HepG2 (cell line): ENCODE measurements around the gene CBL. TPM values are rescaled to one million over a fixed set of nuclear protein-coding genes. Genes with fewer than 3 reads are reported as not detected.
A peak's percentile ranks its signal among the peaks of the same experiment; 100 is the strongest.

Source experiments
- CHD4 ChIP-seq: fragments of 200-600 bp; sonication (generic); IDR thresholded peaks from 2 replicates; pipeline ENCODE4 v1.7.0; 2017; ENCODE audit warnings: mild to moderate bottlenecking, low read length, borderline replicate concordance
- GATAD1 ChIP-seq: IDR thresholded peaks from 2 replicates; pipeline ENCODE4 v1.6.1; 2016; ENCODE audit warnings: missing genetic modification reagents, missing compliant biosample characterization
- HNRNPK ChIP-seq: fragments of 200-400 bp; formaldehyde crosslinking; IDR thresholded peaks from 2 replicates; pipeline ENCODE4 v1.6.1; 2018; ENCODE audit warnings: low read length, low read depth, moderate library complexity, mild to moderate bottlenecking; ENCODE audit not compliant: poor library complexity, severe bottlenecking
- NAIF1 ChIP-seq: sonication (generic); formaldehyde crosslinking; IDR thresholded peaks from 2 replicates; pipeline ENCODE4 v1.5.0; 2020; ENCODE audit warnings: mild to moderate bottlenecking, missing genetic modification reagents, borderline replicate concordance
- PLRG1 ChIP-seq: fragments of 450-650 bp; conservative IDR thresholded peaks from 2 replicates; pipeline ENCODE4 v1.6.1; 2016
- RBM39 ChIP-seq: fragments of 200-400 bp; formaldehyde crosslinking; IDR thresholded peaks from one replicate; pipeline ENCODE4 v1.6.1; 2018; ENCODE audit warnings: antibody characterized with exemption, mild to moderate bottlenecking, low read depth, low read length; ENCODE audit not compliant: poor library complexity, severe bottlenecking
- RCOR2 ChIP-seq: IDR thresholded peaks from 2 replicates; pipeline ENCODE4 v1.6.1; 2016; ENCODE audit warnings: missing biosample characterization, missing genetic modification reagents
- RXRA ChIP-seq: sonication (generic); formaldehyde crosslinking; IDR thresholded peaks from 2 replicates; pipeline ENCODE4 v1.5.1; 2020; ENCODE audit warnings: missing genetic modification reagents
- TBL1XR1 ChIP-seq: fragments of 150-350 bp; IDR thresholded peaks from 2 replicates; pipeline ENCODE4 v1.6.1; 2014; ENCODE audit warnings: borderline replicate concordance, low read length; ENCODE audit not compliant: partially characterized antibody
- ZFX ChIP-seq: sonication (generic); formaldehyde crosslinking; IDR thresholded peaks from 2 replicates; pipeline ENCODE4 v1.4.0; 2020; ENCODE audit warnings: mild to moderate bottlenecking, low read depth, missing genetic modification reagents, moderate library complexity
- ZNF292 ChIP-seq: sonication (generic); formaldehyde crosslinking; IDR thresholded peaks from 2 replicates; pipeline ENCODE4 v1.8.1; 2022; ENCODE audit warnings: mild to moderate bottlenecking, low read depth, missing genetic modification reagents, borderline replicate concordance
- ZNF547 ChIP-seq: sonication (generic); formaldehyde crosslinking; IDR thresholded peaks from 2 replicates; pipeline ENCODE4 v1.5.1; 2020; ENCODE audit warnings: mild to moderate bottlenecking, missing genetic modification reagents
- ZSCAN20 ChIP-seq: sonication (generic); formaldehyde crosslinking; IDR thresholded peaks from 2 replicates; pipeline ENCODE4 v1.4.0; 2020; ENCODE audit warnings: missing genetic modification reagents, mild to moderate bottlenecking, borderline replicate concordance
- polyA plus RNA-seq, 8 experiments: library from polyadenylated mRNA; depleted of rRNA in 3 of 8; stranded (reverse) in 7 of 8; unstranded in 1 of 8; fragments of >200 nt; fragmentation: Illumina TruSeq in 4 of 8; extraction: Trizol in 4 of 8; gene quantifications; 2 replicates each; pipeline versions ENCODE4 v1.2.1 to v1.2.3, GENCODE V29; 2011 to 2016; ENCODE audit warnings: low read depth in 4 of 8, missing spikeins in 1 of 8, mixed read lengths in 1 of 8; ENCODE audit not compliant: insufficient read depth in 1 of 8
- total RNA-seq, 5 experiments: library from RNA; depleted of rRNA; stranded (reverse); fragments of >200 nt; fragmentation: Illumina TruSeq; extraction: Trizol; gene quantifications; 2 replicates each; pipeline ENCODE4 v1.2.3, GENCODE V29; 2016; ENCODE audit warnings: low read depth in 1 of 5
- TF ChIP-seq, protein P1 (sequence below): sonication (generic); formaldehyde crosslinking; IDR thresholded peaks from 2 replicates; pipeline ENCODE4 v1.8.0; 2022; ENCODE audit warnings: low read depth, missing genetic modification reagents
- TF ChIP-seq, protein P2 (sequence below): sonication (generic); formaldehyde crosslinking; IDR thresholded peaks from 2 replicates; pipeline ENCODE4 v1.4.0; 2020; ENCODE audit warnings: mild to moderate bottlenecking, missing genetic modification reagents
- TF ChIP-seq, protein P3 (sequence below): IDR thresholded peaks from 2 replicates; pipeline ENCODE4 v1.6.1; 2016; ENCODE audit warnings: mild to moderate bottlenecking
- TF ChIP-seq, protein P4 (sequence below): sonication (generic); formaldehyde crosslinking; IDR thresholded peaks from 2 replicates; pipeline ENCODE4 v1.9.0; 2021; ENCODE audit warnings: missing genetic modification reagents, borderline replicate concordance
- TF ChIP-seq, protein P5 (sequence below): sonication (generic); formaldehyde crosslinking; IDR thresholded peaks from 2 replicates; pipeline ENCODE4 v1.4.0; 2020; ENCODE audit warnings: missing genetic modification reagents, borderline replicate concordance

CBL gene
- total and polyA plus RNA-seq, 2 of the 13 experiments (the other 11 are each of a cell fraction or from before 2014, with no cell fraction given): 6.6 to 7.4 TPM

DNA sequence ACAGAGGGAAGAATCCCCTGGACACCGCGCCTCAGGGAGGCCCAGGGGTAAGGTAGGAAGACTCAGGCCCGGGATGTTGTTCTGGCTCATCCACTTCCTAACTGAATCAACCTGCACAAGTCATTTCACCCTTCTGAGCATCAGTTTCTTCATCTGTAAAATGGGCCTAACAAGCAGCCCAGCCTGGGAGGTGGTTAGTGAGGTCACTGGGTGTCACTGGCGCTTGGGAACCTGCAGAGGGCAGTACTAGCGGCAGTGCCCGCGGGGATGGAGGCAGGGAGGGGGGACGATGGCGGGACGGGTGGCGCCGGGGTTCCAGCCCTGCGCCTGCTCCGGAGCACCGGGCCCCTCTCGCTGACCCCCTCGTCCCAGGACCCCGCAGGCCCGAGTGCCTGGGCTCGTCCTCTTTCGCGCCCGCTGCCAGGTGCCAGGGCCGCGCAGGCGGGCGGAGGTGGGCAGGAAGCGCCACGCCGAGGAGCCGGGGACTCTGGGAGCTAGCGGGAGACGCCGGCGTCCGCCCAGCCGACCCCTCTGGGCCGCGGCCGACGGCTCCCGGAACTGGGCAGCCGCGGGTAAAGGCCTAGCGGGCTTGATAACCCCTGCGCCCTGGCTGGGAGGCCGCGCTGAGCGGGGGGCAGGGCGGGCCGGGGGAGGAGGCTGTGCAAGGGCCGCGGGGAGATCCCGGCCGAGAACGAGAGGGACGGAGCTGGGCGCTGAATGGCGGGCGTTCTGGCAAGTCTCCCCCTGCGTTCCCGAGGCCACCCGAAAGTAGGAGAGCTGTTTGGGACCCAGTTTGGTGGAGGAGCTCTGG, 37.5 kb upstream of the CBL start, which contains the start of gene NLRX1 (continued):
- no peak for TF ChIP-seq ZNF292 (CRISPR knock-in tag)
- peak; percentile 84 for TF ChIP-seq HNRNPK
- no peak for TF ChIP-seq ZSCAN20 (CRISPR knock-in tag)
- TF ChIP-seq ZFX (CRISPR knock-in tag): peak; percentile 92
- no peak; the same call in 1 of the 2 replicates for TF ChIP-seq NAIF1 (CRISPR knock-in tag)
- 0 out of 2 replicates have a peak, but pooled peaks have one; percentile 46 for TF ChIP-seq GATAD1 (CRISPR knock-in tag)
- TF ChIP-seq, protein P1, sequence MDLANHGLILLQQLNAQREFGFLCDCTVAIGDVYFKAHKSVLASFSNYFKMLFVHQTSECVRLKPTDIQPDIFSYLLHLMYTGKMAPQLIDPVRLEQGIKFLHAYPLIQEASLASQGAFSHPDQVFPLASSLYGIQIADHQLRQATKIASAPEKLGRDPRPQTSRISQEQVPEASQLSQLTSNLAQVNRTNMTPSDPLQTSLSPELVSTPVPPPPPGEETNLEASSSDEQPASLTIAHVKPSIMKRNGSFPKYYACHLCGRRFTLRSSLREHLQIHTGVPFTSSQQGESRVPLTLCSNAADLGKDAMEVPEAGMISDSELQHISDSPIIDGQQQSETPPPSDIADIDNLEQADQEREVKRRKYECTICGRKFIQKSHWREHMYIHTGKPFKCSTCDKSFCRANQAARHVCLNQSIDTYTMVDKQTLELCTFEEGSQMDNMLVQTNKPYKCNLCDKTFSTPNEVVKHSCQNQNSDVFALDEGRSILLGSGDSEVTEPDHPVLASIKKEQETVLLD (CRISPR knock-in tag): no peak; the same call in 1 of the 2 replicates
- no peak for TF ChIP-seq ZNF547 (CRISPR knock-in tag)
- TF ChIP-seq, protein P2, sequence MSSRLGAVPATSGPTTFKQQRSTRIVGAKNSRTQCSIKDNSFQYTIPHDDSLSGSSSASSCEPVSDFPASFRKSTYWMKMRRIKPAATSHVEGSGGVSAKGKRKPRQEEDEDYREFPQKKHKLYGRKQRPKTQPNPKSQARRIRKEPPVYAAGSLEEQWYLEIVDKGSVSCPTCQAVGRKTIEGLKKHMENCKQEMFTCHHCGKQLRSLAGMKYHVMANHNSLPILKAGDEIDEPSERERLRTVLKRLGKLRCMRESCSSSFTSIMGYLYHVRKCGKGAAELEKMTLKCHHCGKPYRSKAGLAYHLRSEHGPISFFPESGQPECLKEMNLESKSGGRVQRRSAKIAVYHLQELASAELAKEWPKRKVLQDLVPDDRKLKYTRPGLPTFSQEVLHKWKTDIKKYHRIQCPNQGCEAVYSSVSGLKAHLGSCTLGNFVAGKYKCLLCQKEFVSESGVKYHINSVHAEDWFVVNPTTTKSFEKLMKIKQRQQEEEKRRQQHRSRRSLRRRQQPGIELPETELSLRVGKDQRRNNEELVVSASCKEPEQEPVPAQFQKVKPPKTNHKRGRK: no peak
- TF ChIP-seq RCOR2: peak; percentile 99
- TF ChIP-seq, protein P3, sequence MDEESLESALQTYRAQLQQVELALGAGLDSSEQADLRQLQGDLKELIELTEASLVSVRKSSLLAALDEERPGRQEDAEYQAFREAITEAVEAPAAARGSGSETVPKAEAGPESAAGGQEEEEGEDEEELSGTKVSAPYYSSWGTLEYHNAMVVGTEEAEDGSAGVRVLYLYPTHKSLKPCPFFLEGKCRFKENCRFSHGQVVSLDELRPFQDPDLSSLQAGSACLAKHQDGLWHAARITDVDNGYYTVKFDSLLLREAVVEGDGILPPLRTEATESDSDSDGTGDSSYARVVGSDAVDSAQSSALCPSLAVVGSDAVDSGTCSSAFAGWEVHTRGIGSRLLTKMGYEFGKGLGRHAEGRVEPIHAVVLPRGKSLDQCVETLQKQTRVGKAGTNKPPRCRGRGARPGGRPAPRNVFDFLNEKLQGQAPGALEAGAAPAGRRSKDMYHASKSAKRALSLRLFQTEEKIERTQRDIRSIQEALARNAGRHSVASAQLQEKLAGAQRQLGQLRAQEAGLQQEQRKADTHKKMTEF (CRISPR knock-in tag): peak; percentile 72; the same call in 1 of the 2 replicates
- no peak for TF ChIP-seq RBM39
- TF ChIP-seq TBL1XR1: no peak
- TF ChIP-seq, protein P4, sequence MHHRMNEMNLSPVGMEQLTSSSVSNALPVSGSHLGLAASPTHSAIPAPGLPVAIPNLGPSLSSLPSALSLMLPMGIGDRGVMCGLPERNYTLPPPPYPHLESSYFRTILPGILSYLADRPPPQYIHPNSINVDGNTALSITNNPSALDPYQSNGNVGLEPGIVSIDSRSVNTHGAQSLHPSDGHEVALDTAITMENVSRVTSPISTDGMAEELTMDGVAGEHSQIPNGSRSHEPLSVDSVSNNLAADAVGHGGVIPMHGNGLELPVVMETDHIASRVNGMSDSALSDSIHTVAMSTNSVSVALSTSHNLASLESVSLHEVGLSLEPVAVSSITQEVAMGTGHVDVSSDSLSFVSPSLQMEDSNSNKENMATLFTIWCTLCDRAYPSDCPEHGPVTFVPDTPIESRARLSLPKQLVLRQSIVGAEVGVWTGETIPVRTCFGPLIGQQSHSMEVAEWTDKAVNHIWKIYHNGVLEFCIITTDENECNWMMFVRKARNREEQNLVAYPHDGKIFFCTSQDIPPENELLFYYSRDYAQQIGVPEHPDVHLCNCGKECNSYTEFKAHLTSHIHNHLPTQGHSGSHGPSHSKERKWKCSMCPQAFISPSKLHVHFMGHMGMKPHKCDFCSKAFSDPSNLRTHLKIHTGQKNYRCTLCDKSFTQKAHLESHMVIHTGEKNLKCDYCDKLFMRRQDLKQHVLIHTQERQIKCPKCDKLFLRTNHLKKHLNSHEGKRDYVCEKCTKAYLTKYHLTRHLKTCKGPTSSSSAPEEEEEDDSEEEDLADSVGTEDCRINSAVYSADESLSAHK (CRISPR knock-in tag): no peak
- peak; percentile 100 for TF ChIP-seq CHD4
- no peak for TF ChIP-seq RXRA (CRISPR knock-in tag)
- TF ChIP-seq, protein P5, sequence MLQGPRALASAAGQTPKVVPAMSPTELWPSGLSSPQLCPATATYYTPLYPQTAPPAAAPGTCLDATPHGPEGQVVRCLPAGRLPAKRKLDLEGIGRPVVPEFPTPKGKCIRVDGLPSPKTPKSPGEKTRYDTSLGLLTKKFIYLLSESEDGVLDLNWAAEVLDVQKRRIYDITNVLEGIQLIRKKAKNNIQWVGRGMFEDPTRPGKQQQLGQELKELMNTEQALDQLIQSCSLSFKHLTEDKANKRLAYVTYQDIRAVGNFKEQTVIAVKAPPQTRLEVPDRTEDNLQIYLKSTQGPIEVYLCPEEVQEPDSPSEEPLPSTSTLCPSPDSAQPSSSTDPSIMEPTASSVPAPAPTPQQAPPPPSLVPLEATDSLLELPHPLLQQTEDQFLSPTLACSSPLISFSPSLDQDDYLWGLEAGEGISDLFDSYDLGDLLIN (CRISPR knock-in tag): no peak
- no peak for TF ChIP-seq PLRG1
